ENCODE data around the gene SASH1.

SASH1 gene

DNA sequence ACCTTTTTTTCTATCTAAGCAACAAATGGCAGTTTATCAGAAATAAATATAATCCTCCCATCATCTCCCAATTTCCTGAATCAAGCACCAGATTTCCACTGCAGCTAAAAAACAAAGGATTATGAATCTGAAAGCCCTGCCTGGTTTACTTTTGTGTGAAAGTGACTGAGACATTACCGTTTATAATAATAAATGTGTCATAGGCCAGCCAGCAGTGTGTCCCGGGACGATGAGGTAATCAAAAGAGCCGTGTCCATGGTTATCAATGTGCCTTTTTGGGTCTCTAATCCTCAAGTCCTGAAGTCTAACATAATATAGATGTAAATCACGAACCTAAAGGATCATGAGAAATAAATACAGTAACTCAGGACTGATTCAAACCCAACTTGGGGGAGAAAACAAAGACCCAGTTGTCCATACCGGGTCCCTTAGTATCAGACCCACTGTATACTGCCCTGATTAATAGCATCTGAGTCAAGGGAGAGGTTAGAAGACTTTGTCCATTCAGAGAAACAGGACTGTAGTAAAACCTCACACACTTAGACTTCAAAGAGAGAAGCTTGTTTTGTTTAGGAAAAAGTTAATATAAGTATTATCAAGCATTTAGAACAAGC lies 149.1 kb downstream of the SASH1 start:
- DNase-seq (ENCODE audit: insufficient read length, low spot score) (no peak), FAIRE-seq (no peak)
- TF ChIP-seq, protein P1, sequence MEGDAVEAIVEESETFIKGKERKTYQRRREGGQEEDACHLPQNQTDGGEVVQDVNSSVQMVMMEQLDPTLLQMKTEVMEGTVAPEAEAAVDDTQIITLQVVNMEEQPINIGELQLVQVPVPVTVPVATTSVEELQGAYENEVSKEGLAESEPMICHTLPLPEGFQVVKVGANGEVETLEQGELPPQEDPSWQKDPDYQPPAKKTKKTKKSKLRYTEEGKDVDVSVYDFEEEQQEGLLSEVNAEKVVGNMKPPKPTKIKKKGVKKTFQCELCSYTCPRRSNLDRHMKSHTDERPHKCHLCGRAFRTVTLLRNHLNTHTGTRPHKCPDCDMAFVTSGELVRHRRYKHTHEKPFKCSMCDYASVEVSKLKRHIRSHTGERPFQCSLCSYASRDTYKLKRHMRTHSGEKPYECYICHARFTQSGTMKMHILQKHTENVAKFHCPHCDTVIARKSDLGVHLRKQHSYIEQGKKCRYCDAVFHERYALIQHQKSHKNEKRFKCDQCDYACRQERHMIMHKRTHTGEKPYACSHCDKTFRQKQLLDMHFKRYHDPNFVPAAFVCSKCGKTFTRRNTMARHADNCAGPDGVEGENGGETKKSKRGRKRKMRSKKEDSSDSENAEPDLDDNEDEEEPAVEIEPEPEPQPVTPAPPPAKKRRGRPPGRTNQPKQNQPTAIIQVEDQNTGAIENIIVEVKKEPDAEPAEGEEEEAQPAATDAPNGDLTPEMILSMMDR (IDR thresholded peaks at IDR 0.05; ENCODE audit: insufficient read depth, missing control alignments), result no peak

GRCh38 chr6:148492654-148493290 lies 150.1 kb downstream of the SASH1 start:
- TF ChIP-seq, protein P1 (IDR thresholded peaks at IDR 0.05; ENCODE audit: insufficient read depth, missing control alignments), result no peak
- FAIRE-seq (no peak), DNase-seq (ENCODE audit: insufficient read length, low spot score) (no peak)

- TF ChIP-seq, protein P1 (IDR thresholded peaks at IDR 0.05; ENCODE audit: insufficient read depth, missing control alignments), result no peak
- DNase-seq (ENCODE audit: insufficient read length, low spot score) (no peak), FAIRE-seq (no peak)
These were observed 150.8 kb downstream of the SASH1 start for GRCh38 chr6:148493424-148493823.

- TF ChIP-seq, protein P1 (IDR thresholded peaks at IDR 0.05; ENCODE audit: insufficient read depth, missing control alignments), result no peak
- FAIRE-seq, result no peak
These were observed 151.6 kb downstream of the SASH1 start for GRCh38 chr6:148494226-148494625.

GRCh38 chr6:148495029-148495428 lies 152.4 kb downstream of the SASH1 start:
- DNase-seq (ENCODE audit: insufficient read length, low spot score), result no peak
- FAIRE-seq, result no peak

More at GRCh38 chr6:148494226-148494625, 151.6 kb downstream of the SASH1 start:
- DNase-seq (ENCODE audit: insufficient read length, low spot score), result no peak

DNA sequence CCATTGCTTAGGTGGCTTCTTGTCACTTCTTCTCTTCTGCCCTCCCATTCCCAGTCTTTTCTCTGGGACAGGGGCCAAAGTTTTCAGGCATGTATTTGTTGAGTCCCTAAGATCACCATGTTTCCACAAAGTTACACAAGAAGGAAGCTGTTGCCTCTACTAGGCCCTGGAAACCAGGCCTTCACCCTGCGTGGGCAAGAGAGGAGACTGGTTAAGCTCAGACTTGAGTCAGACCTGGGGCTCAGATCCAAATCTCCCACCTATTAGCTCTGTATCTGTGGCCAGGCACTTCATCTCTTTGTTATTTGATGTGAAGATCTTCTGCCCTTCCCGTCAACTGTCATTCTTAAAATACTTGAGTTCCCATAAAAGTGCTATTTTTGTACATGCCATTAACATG lies 154.6 kb downstream of the SASH1 start:
- FAIRE-seq, result no peak
- no peak for DNase-seq (ENCODE audit: insufficient read length, low spot score)
- TF ChIP-seq, protein P1 (IDR thresholded peaks at IDR 0.05; ENCODE audit: insufficient read depth, missing control alignments), result no peak

More at GRCh38 chr6:148495029-148495428, 152.4 kb downstream of the SASH1 start:
- TF ChIP-seq, protein P1 (IDR thresholded peaks at IDR 0.05; ENCODE audit: insufficient read depth, missing control alignments), result no peak

DNA sequence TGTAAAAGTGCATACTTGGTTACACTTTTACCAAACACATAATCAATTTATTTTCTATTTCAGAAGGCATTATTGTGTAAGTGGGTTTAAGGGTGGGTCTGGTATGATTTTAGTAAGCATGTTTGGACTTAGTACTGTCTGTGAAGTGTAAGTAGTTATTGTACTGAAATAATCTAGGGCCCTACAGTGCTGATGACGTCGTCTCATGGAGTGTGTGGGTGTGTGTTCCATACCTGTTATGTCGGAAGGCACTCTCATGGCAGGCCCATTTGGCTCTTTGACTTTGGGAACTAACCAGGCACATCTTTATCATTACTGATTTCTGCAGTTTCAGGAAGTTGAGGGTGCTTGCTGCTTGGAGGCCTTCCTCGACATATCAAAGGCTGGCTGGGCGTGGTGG lies 155.1 kb downstream of the SASH1 start:
- FAIRE-seq, result no peak
- DNase-seq (ENCODE audit: insufficient read length, low spot score), result no peak
- TF ChIP-seq, protein P1 (IDR thresholded peaks at IDR 0.05; ENCODE audit: insufficient read depth, missing control alignments), result no peak
